ACC112 (cell line): ENCODE data around the gene PACRG.
"Not testable (repeated sequence)": the region's sequence is repeated elsewhere in the genome, so short reads cannot be mapped to it uniquely, and the experiment has no call there.

Experiments
- H2AFZ ChIP-seq: fragments of 200-600 bp; sonication (generic); one replicate; pipeline ENCODE4 v1.6.0; 2017; ENCODE audit warnings: antibody characterized with exemption, low read length; ENCODE audit not compliant: unreplicated experiment
- H3K27ac ChIP-seq: fragments of 200-600 bp; sonication (generic); 2 replicates; pipeline ENCODE4 v1.5.1; 2014; ENCODE audit warnings: low read depth, mild to moderate bottlenecking, antibody characterized with exemption, low read length, moderate library complexity
- H3K27me3 ChIP-seq: fragments of 200-600 bp; sonication (generic); 2 replicates; pipeline ENCODE4 v1.6.1; 2014; ENCODE audit warnings: mild to moderate bottlenecking, antibody characterized with exemption, low read length, moderate library complexity, mixed read lengths; ENCODE audit not compliant: insufficient read depth
- H3K36me3 ChIP-seq: fragments of 200-600 bp; sonication (generic); 2 replicates; pipeline ENCODE4 v1.6.1; 2016; ENCODE audit warnings: mild to moderate bottlenecking, antibody characterized with exemption, low read length, moderate library complexity, mixed read lengths; ENCODE audit not compliant: insufficient read depth
- H3K4me1 ChIP-seq: fragments of 200-600 bp; sonication (generic); one replicate; pipeline ENCODE4 v1.6.1; 2016; ENCODE audit warnings: low read length, mixed read lengths; ENCODE audit not compliant: insufficient read depth, unreplicated experiment, control insufficient read depth
- H3K4me3 ChIP-seq: fragments of 200-600 bp; sonication (generic); 2 replicates; pipeline ENCODE4 v1.5.1; 2014; ENCODE audit warnings: mild to moderate bottlenecking, low read depth, low read length
- H3K79me2 ChIP-seq: fragments of 200-600 bp; sonication (generic); one replicate; pipeline ENCODE4 v1.6.0; 2016; ENCODE audit warnings: low read length; ENCODE audit not compliant: control insufficient read depth, unreplicated experiment, insufficient read depth

PACRG gene

GRCh38 chr6:162727322-162728182, at the start of gene PACRG, which contains the start of gene PRKN:
PACRG (plus strand) TSS chr6:162727974.
PRKN (minus strand) TSS chr6:162727766.
- Histone ChIP-seq H3K79me2 (no peaks in the 10 kb centered on the region), H3K4me3 (peak within 1 kb of the TSS; percentile 96), H3K27me3 (no peaks in the 10 kb centered on the region), H3K27ac (peak within 1 kb of the TSS; percentile 21; the same call in 1 of the 2 replicates), H3K36me3 (no peaks in the 10 kb centered on the region), H3K4me1 (peaks cover 7% of the 10 kb centered on the region), H2AFZ (peak within 1 kb of the TSS; percentile 91)

- not testable (repeated sequence) for H2AFZ ChIP-seq, H3K36me3 ChIP-seq, H3K79me2 ChIP-seq, H3K27me3 ChIP-seq, H3K4me3 ChIP-seq, H3K27ac ChIP-seq, H3K4me1 ChIP-seq
Measured at GRCh38 chr6:162678896-162679295, 48.9 kb upstream of the PACRG start.

- H3K27ac ChIP-seq: no peak overlapping the region
Measured at GRCh38 chr6:162679681-162680080, 48.1 kb upstream of the PACRG start.

GRCh38 chr6:162680367-162680766, 47.4 kb upstream of the PACRG start:
- H3K27me3 ChIP-seq: no peaks in the 10 kb centered on the region
- no peaks in the 10 kb centered on the region for H3K4me1 ChIP-seq
- H3K36me3 ChIP-seq: no peaks in the 10 kb centered on the region
- H3K4me3 ChIP-seq: no peak overlapping the region
- no peaks in the 10 kb centered on the region for H3K79me2 ChIP-seq
- H2AFZ ChIP-seq: no peak overlapping the region
- H3K27ac ChIP-seq: no peak overlapping the region

More at GRCh38 chr6:162679681-162680080, 48.1 kb upstream of the PACRG start:
- Histone ChIP-seq H3K27me3 (no peaks in the 10 kb centered on the region), H3K4me1 (no peaks in the 10 kb centered on the region), H2AFZ (no peak overlapping the region), H3K79me2 (no peaks in the 10 kb centered on the region), H3K4me3 (no peak overlapping the region), H3K36me3 (no peaks in the 10 kb centered on the region)

GRCh38 chr6:162680871-162681270, 46.9 kb upstream of the PACRG start:
- no peaks in the 10 kb centered on the region for H3K36me3 ChIP-seq
- no peak overlapping the region for H3K4me3 ChIP-seq
- H3K27me3 ChIP-seq: no peaks in the 10 kb centered on the region
- no peaks in the 10 kb centered on the region for H3K79me2 ChIP-seq
- H3K27ac ChIP-seq: no peak overlapping the region
- H3K4me1 ChIP-seq: no peaks in the 10 kb centered on the region
- no peak overlapping the region for H2AFZ ChIP-seq

GRCh38 chr6:162681447-162681846, 46.3 kb upstream of the PACRG start:
- no peaks in the 10 kb centered on the region for H3K36me3 ChIP-seq
- H3K4me1 ChIP-seq: no peaks in the 10 kb centered on the region
- H2AFZ ChIP-seq: no peak overlapping the region
- H3K4me3 ChIP-seq: no peak overlapping the region
- H3K79me2 ChIP-seq: no peaks in the 10 kb centered on the region
- H3K27ac ChIP-seq: no peak overlapping the region
- H3K27me3 ChIP-seq: no peaks in the 10 kb centered on the region

- Histone ChIP-seq H3K27me3 (no peaks in the 10 kb centered on the region), H3K79me2 (no peaks in the 10 kb centered on the region), H3K36me3 (no peaks in the 10 kb centered on the region), H3K4me1 (no peaks in the 10 kb centered on the region), H2AFZ (peak overlapping the region; percentile 38), H3K27ac (no peak overlapping the region), H3K4me3 (no peak overlapping the region)
Measured at GRCh38 chr6:162683135-162683534, 44.6 kb upstream of the PACRG start.

GRCh38 chr6:162684052-162684451, 43.7 kb upstream of the PACRG start:
- no peak overlapping the region for H2AFZ ChIP-seq
- H3K27ac ChIP-seq: no peak overlapping the region
- no peaks in the 10 kb centered on the region for H3K27me3 ChIP-seq
- no peaks in the 10 kb centered on the region for H3K79me2 ChIP-seq
- no peaks in the 10 kb centered on the region for H3K36me3 ChIP-seq
- no peaks in the 10 kb centered on the region for H3K4me1 ChIP-seq
- H3K4me3 ChIP-seq: no peak overlapping the region

GRCh38 chr6:162684961-162685360, 42.8 kb upstream of the PACRG start:
- Histone ChIP-seq H3K27me3 (no peaks in the 10 kb centered on the region), H3K4me1 (no peaks in the 10 kb centered on the region), H3K36me3 (no peaks in the 10 kb centered on the region), H3K27ac (no peak overlapping the region), H3K4me3 (no peak overlapping the region), H2AFZ (no peak overlapping the region), H3K79me2 (no peaks in the 10 kb centered on the region)

- no peaks in the 10 kb centered on the region for H3K27me3 ChIP-seq
- no peaks in the 10 kb centered on the region for H3K36me3 ChIP-seq
- no peaks in the 10 kb centered on the region for H3K79me2 ChIP-seq
- H2AFZ ChIP-seq: no peak overlapping the region
- no peak overlapping the region for H3K27ac ChIP-seq
- no peak overlapping the region for H3K4me3 ChIP-seq
- H3K4me1 ChIP-seq: no peaks in the 10 kb centered on the region
Measured at GRCh38 chr6:162685586-162685985, 42.2 kb upstream of the PACRG start.

GRCh38 chr6:162688751-162689345, 38.9 kb upstream of the PACRG start:
- no peaks in the 10 kb centered on the region for H3K79me2 ChIP-seq
- no peaks in the 10 kb centered on the region for H3K36me3 ChIP-seq
- H3K4me1 ChIP-seq: no peaks in the 10 kb centered on the region
- no peak overlapping the region for H3K27ac ChIP-seq
- H2AFZ ChIP-seq: no peak overlapping the region
- no peaks in the 10 kb centered on the region for H3K27me3 ChIP-seq
- H3K4me3 ChIP-seq: no peak overlapping the region
